H9 (cell line): ENCODE data around the gene PSKH1. TPM values are rescaled to one million over a fixed set of nuclear protein-coding genes. Genes with fewer than 3 reads are reported as not detected.

Source experiments
- DNase-seq: peaks from one replicate; pipeline ENCODE4 v3.0.0-alpha.2; 2017
- H2AFZ ChIP-seq: one replicate; pipeline ENCODE4 v1.6.1; 2013; ENCODE audit warnings: mild to moderate bottlenecking, low read length, control low read depth, moderate library complexity
- H2AK5ac ChIP-seq: 2 replicates; pipeline ENCODE4 v1.6.1; 2013; ENCODE audit warnings: low read length, control low read depth, mixed read lengths; ENCODE audit not compliant: insufficient read length
- H2BK120ac ChIP-seq: one replicate; pipeline ENCODE4 v1.6.1; 2013; ENCODE audit warnings: low read depth, mild to moderate bottlenecking, low read length, control low read depth, inconsistent platforms; ENCODE audit not compliant: poor library complexity, severe bottlenecking
- H2BK12ac ChIP-seq: 2 replicates; pipeline ENCODE4 v1.6.1; 2013; ENCODE audit warnings: low read length, control low read depth, mixed read lengths, low read depth; ENCODE audit not compliant: insufficient read length
- H2BK15ac ChIP-seq: 2 replicates; pipeline ENCODE4 v1.6.1; 2013; ENCODE audit warnings: low read depth, low read length, control low read depth
- H2BK20ac ChIP-seq: one replicate; pipeline ENCODE4 v1.6.1; 2013; ENCODE audit warnings: low read depth, mild to moderate bottlenecking, low read length, control low read depth, inconsistent platforms; ENCODE audit not compliant: poor library complexity, severe bottlenecking
- H2BK5ac ChIP-seq: 2 replicates; pipeline ENCODE4 v1.6.1; 2013; ENCODE audit warnings: low read length, control low read depth, mixed read lengths; ENCODE audit not compliant: insufficient read length
- H3K14ac ChIP-seq: 2 replicates; pipeline ENCODE4 v1.6.1; 2013; ENCODE audit warnings: low read length, control low read depth; ENCODE audit not compliant: insufficient read depth
- H3K18ac ChIP-seq: 2 replicates; pipeline ENCODE4 v1.6.1; 2013; ENCODE audit warnings: low read depth, mild to moderate bottlenecking, mixed read lengths, low read length, control low read depth; ENCODE audit not compliant: insufficient read length
- H3K23ac ChIP-seq: 2 replicates; pipeline ENCODE4 v1.6.1; 2013; ENCODE audit warnings: low read length, control low read depth, mixed read lengths, low read depth; ENCODE audit not compliant: insufficient read length
- H3K23me2 ChIP-seq: 2 replicates; pipeline ENCODE4 v1.6.1; 2013; ENCODE audit warnings: low read depth, mild to moderate bottlenecking, mixed read lengths, low read length, control low read depth; ENCODE audit not compliant: insufficient read length, poor library complexity, severe bottlenecking
- H3K27ac ChIP-seq: 2 replicates; pipeline ENCODE4 v1.5.1; 2013; ENCODE audit warnings: low read length, control low read depth, mixed read lengths, low read depth; ENCODE audit not compliant: insufficient read length
- H3K27me3 ChIP-seq: 2 replicates; pipeline ENCODE4 v1.6.1; 2013; ENCODE audit warnings: low read length, control low read depth, inconsistent platforms; ENCODE audit not compliant: insufficient read depth
- H3K4ac ChIP-seq: 2 replicates; pipeline ENCODE4 v1.6.1; 2013; ENCODE audit warnings: low read depth, mild to moderate bottlenecking, control low read depth, inconsistent platforms, low read length, moderate library complexity
- H3K4me1 ChIP-seq: 2 replicates; pipeline ENCODE4 v1.6.1; 2013; ENCODE audit warnings: low read length, control low read depth, inconsistent platforms; ENCODE audit not compliant: insufficient read depth
- H3K4me2 ChIP-seq: 2 replicates; pipeline ENCODE4 v1.6.1; 2013; ENCODE audit warnings: low read length, control low read depth, mixed read lengths; ENCODE audit not compliant: insufficient read length, insufficient read depth
- H3K56ac ChIP-seq: 2 replicates; pipeline ENCODE4 v1.6.1; 2013; ENCODE audit warnings: low read depth, mild to moderate bottlenecking, mixed read lengths, low read length, control low read depth; ENCODE audit not compliant: insufficient read length
- H3K79me1 ChIP-seq: 2 replicates; pipeline ENCODE4 v1.6.1; 2013; ENCODE audit warnings: low read depth, mild to moderate bottlenecking, moderate library complexity, low read length, control low read depth, inconsistent platforms; ENCODE audit not compliant: insufficient read depth, poor library complexity, severe bottlenecking
- H3K79me2 ChIP-seq: 2 replicates; pipeline ENCODE4 v1.6.1; 2013; ENCODE audit warnings: low read length, control low read depth, inconsistent platforms; ENCODE audit not compliant: insufficient read depth
- H3K9ac ChIP-seq: 2 replicates; pipeline ENCODE4 v1.6.1; 2013; ENCODE audit warnings: low read length, control low read depth, mixed read lengths; ENCODE audit not compliant: insufficient read length; ENCODE audit errors: extremely low read depth
- H3K9me3 ChIP-seq: one replicate; pipeline ENCODE4 v1.6.1; 2013; ENCODE audit warnings: low read depth, low read length, inconsistent platforms; ENCODE audit not compliant: control insufficient read depth
- H3T11ph ChIP-seq: one replicate; pipeline ENCODE4 v1.6.1; 2013; ENCODE audit warnings: mild to moderate bottlenecking, low read length, control low read depth, inconsistent platforms
- H4K20me1 ChIP-seq: one replicate; pipeline ENCODE4 v1.6.1; 2013; ENCODE audit not compliant: control insufficient read depth, insufficient read length, insufficient read depth
- H4K5ac ChIP-seq: 2 replicates; pipeline ENCODE4 v1.6.1; 2013; ENCODE audit warnings: low read depth, mild to moderate bottlenecking, mixed read lengths, low read length, control low read depth; ENCODE audit not compliant: insufficient read length
- H4K8ac ChIP-seq: replicated peaks from 2 replicates; pipeline ENCODE4 v1.6.1; 2013; ENCODE audit warnings: low read length, control low read depth, mixed read lengths, low read depth; ENCODE audit not compliant: insufficient read length
- H4K91ac ChIP-seq: 2 replicates; pipeline ENCODE4 v1.6.1; 2013; ENCODE audit warnings: low read depth, mild to moderate bottlenecking, moderate library complexity, mixed read lengths, low read length, control low read depth; ENCODE audit not compliant: insufficient read length
- H3K27ac Mint-ChIP-seq, 3 experiments: 2 replicates in 2 of 3; 3 replicates in 1 of 3; pipeline ENCODE4 v1.8.0; 2020 to 2021; ENCODE audit warnings: mixed read lengths in 3 of 3, mild to moderate bottlenecking in 1 of 3, moderate library complexity in 1 of 3
- H3K27me3 Mint-ChIP-seq: 2 replicates; pipeline ENCODE4 v1.8.0; 2021; ENCODE audit warnings: low read depth, mild to moderate bottlenecking, moderate library complexity, mixed read lengths
- H3K36me3 Mint-ChIP-seq, 3 experiments: 2 replicates in 2 of 3; 3 replicates in 1 of 3; pipeline ENCODE4 v1.8.0; 2020 to 2021; ENCODE audit warnings: low read depth in 3 of 3, mixed read lengths in 3 of 3; ENCODE audit not compliant: insufficient read depth in 1 of 3
- H3K4me1 Mint-ChIP-seq, 2 experiments: 2 replicates each; pipeline ENCODE4 v1.8.0; 2020; ENCODE audit warnings: mixed read lengths in 2 of 2
- H3K4me3 Mint-ChIP-seq, 2 experiments: 2 replicates in 1 of 2; 3 replicates in 1 of 2; pipeline ENCODE4 v1.8.0; 2020 to 2021; ENCODE audit warnings: mild to moderate bottlenecking in 2 of 2, mixed read lengths in 2 of 2, moderate library complexity in 1 of 2
- H3K9me3 Mint-ChIP-seq, 2 experiments: 2 replicates in 1 of 2; 3 replicates in 1 of 2; pipeline ENCODE4 v1.8.0; 2020; ENCODE audit warnings: mild to moderate bottlenecking in 2 of 2, mixed read lengths in 2 of 2, moderate library complexity in 1 of 2
- CTCF ChIP-seq: fragments of 200-600 bp; sonication (generic); conservative IDR thresholded peaks from 3 replicates; pipeline ENCODE4 v1.8.0; 2021; ENCODE audit warnings: antibody characterized with exemption, mild to moderate bottlenecking
- WGBS: extraction: QIAGEN DNeasy Blood & Tissue Kit; methylation state at CpG from one replicate; pipeline ENCODE4 v1.1.7; 2013; ENCODE audit warnings: missing lambda C conversion rate, low lambda C conversion rate, mixed read lengths; ENCODE audit not compliant: insufficient read length; ENCODE audit errors: extremely low coverage; 5-methylcytosine and 5-hydroxymethylcytosine counted together
- total RNA-seq: library from RNA; stranded (reverse); gene quantifications from 2 replicates; pipeline ENCODE4 v1.2.1, GENCODE V29; 2021

The PSKH1 gene
- total RNA-seq, 1 experiment from 2014 or later, result 29.1 TPM

GRCh38 chr16:67953641-67954375, 60.8 kb downstream of the PSKH1 start:
- Histone ChIP-seq H3K9me3 (no peaks in the 10 kb centered on the region), H2BK15ac (no peak overlapping the region), H3K9ac (no peak overlapping the region), H2BK12ac (no peak overlapping the region), H3T11ph (no peak overlapping the region), H2BK5ac (no peak overlapping the region), H2BK120ac (no peak overlapping the region), H2AFZ (no peak overlapping the region), H3K23ac (no peak overlapping the region), H3K4ac (no peak overlapping the region), H4K5ac (no peak overlapping the region), H2BK20ac (no peak overlapping the region), H4K91ac (no peak overlapping the region), H4K8ac (no peak overlapping the region), H3K79me2 (no peaks in the 10 kb centered on the region), H3K79me1 (no peaks in the 10 kb centered on the region), H2AK5ac (no peak overlapping the region), H3K23me2 (no peaks in the 10 kb centered on the region), H3K4me2 (no peak overlapping the region), H3K4me1 (no peaks in the 10 kb centered on the region), H3K56ac (no peak overlapping the region), H3K18ac (no peak overlapping the region), H3K27ac (no peak overlapping the region), H4K20me1 (no peaks in the 10 kb centered on the region), H3K27me3 (no peaks in the 10 kb centered on the region), H3K14ac (no peak overlapping the region)
- Mint-ChIP-seq H3K4me1 (no peaks in the 10 kb centered on the region), H3K27me3 (no peaks in the 10 kb centered on the region), H3K27ac (no peak overlapping the region), H3K4me3 (no peak overlapping the region), H3K9me3 (no peaks in the 10 kb centered on the region), H3K36me3 (peaks cover 17 to 68% (median 49%) of the 10 kb centered on the region in 3 experiments; a peak in 6 of 7 replicates)
- DNase-seq, result no peak
- no CpG with 5 or more reads among the region's 8 CpGs for WGBS
- no peak for TF ChIP-seq CTCF
